Right renal pelvis (tissue), 4 donors: Measurements from ENCODE around the gene SYT8. TPM values are rescaled to one million over a fixed set of nuclear protein-coding genes. Genes with fewer than 3 reads are reported as not detected.

Source experiments
- DNase-seq, 4 donors: peaks; one replicate each; pipeline ENCODE4 v3.0.0-alpha.2; 2013; ENCODE audit warnings: low read depth in 4 of 4, low spot score in 3 of 4, missing footprints in 1 of 4
- polyA plus RNA-seq, 4 donors: library from polyadenylated mRNA; unstranded; fragments of 120-200 nt; gene quantifications; one replicate each; pipeline ENCODE4 v1.2.1, GENCODE V29; 2013; ENCODE audit not compliant: insufficient read length in 4 of 4

SYT8 gene
- polyA plus RNA-seq, 4 donors = 0.15 to 0.69 (median 0.39) TPM; not detected in 1

DNA sequence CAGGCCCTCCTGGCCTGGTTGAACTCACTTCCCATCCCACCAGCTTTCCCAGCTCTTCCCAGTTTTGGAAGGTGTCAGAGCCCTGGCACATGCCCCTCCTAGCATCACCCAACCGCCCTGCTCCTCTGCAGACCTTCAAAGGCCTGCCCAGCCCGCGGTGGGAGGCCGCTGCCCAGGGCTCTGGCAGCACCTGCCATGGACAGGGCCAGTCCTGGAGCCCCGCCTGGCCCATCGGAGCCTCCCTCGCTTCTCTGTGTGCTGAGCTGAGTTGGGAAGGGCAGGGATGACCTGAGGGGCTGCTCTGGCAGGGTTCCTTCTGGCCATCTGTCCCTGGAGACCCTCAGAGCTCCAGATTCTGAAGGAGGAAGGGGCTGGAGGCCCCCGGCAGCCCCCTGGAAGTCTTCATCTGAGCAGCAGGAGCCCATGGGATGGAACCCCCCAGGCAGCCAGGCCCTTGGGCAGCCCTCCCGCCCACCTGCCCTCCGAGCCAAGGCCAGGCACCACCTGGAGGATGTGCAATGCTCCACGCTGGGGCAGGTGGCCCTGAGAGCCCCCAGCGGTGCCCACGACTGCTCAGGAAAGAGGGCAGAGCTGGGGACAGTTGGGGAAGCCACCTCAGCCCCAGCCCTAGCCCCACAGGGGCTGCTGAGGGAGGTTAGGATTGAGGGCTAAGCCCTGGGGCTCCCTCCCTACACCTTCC, 21.7 kb downstream of the SYT8 start:
- no peak for DNase-seq

DNA sequence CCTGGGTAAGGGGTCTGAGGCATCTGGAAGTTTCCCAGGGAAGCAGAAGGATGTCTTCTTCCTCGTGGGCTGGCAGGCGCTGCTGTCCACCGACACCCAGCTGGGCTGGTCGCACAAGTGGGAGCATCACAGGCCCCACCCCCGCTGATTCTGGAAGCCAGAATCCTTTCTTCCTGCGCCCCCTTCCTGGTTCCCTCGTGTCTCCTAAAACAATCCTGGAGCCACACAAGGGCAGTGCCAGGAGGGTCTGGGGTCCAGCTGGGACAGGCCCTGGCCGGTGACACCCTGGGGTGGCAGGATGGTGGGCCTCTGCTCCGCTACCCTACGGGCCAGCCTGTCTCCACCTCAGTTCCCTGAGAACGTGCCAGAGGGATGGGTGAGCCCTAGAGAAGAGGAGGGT, 22.3 kb downstream of the SYT8 start:
- DNase-seq = no peak

DNA sequence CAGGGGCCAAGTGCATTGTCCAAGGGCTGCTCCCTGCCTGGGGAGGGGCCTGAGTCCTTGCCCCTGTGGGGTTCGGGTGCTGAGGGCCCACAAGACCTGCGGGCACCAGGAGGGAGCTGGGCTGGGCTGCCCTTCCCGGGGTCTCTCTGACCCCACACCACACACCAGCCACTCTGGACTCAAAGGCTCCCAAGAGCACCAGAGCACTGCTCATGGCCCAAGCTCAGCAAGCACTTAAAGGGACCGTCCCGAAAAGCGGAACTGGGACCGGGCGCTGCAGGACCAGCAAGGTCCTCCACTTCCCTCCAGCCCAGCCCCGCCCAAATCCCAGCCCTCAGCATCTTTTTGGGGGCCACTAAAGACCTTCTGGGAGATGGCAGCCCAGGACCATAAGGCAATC, 23.4 kb downstream of the SYT8 start:
- DNase-seq = no peak

DNA sequence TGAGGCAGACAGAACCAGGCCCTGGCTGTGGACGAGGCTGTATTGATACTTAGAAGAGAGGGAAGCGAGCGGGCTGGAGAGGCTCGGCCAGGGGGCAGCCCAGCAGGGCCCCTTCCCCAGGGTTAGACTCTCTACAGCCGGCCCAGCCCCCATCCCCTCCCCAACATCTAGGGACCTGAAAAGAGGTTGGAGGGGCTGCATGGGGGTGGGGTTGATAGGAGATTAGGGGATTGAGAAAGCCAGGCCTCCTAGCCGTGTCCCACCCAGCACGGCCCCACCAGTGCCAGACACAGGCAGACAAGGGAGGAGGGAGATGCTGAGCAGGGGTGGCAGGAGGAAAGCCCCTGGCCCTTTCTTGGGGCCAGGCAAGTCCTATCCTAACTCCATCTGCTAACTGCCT, 23.8 kb downstream of the SYT8 start:
- DNase-seq = no peak

DNA sequence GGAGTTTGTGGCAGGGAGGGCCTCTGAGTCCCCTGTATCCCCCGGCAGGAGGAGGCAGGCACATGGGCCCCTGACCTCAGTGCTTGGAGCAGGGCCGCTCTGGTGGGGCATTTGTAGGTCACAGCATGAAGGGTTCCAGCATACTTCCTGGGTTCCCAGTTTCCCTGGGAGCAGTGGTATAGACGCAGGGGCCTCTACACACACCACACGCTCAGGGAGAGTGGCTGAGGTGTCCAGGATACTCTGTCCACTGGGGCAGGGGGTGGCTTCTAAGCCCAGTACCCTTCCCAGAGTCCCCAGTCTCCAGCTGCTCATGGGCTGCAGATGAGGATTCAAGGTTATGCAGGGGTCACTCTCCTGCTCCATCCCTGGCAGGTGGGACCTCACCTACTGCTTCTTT, 24.2 kb downstream of the SYT8 start:
- DNase-seq = no peak

DNA sequence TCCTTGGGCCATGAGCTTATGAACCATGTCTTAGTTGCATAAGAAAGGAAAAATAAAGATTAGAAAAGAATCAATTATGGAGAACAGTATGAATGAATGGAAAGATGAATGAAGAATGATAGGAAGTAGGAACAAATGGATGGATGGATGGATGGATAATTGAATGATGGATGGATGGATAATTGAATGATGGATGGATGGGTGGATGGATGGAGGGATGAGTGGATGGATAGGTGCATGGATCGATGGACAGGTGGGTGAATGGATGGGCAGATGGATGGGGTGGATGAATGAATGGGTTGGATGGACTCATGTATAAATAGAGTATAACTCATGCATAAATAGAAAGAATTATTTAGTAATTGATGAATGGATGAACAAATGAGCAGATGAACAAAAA, 25.3 kb downstream of the SYT8 start:
- DNase-seq = no peak

DNA sequence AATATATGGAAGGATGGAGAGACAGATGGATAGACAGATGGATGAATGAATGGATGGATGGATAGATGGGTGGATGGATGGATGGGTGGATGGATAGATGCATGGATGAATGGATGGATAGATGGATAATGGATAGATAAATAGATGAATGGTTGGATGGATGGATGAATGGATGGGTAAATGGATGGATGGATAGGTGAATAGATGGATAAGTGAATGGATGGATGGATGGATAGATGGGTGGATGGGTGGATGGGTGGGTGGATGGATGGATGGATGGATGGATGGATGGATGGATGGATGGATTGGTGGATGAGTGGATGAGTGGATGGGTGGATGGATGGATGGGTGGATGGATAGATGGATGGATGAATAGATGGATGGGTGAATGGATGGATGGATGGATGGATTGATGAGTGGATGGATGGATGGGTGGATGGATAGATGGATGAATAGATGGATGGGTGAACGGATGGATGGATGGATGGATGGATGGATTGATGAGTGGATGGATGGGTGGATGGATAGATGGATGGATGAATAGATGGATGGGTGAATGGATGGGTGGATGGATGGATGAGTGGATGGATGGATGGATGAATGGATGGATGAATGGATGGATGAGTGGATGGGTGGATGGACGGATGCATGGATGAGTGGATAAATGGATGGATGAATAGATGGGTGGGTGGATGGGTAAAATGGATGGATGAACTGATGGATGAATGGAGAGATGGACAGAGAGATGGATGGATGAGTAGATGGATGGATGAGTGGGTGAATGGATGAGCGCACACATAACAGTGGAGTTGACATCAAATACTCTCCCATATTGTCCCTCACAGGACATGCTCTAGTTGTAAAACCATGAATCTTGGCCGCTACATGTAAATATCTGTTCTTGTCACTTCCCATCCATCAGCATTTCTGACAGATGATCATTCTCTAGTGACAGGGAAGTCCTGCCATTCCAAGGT, 26.9 kb downstream of the SYT8 start:
- DNase-seq = no peak

DNA sequence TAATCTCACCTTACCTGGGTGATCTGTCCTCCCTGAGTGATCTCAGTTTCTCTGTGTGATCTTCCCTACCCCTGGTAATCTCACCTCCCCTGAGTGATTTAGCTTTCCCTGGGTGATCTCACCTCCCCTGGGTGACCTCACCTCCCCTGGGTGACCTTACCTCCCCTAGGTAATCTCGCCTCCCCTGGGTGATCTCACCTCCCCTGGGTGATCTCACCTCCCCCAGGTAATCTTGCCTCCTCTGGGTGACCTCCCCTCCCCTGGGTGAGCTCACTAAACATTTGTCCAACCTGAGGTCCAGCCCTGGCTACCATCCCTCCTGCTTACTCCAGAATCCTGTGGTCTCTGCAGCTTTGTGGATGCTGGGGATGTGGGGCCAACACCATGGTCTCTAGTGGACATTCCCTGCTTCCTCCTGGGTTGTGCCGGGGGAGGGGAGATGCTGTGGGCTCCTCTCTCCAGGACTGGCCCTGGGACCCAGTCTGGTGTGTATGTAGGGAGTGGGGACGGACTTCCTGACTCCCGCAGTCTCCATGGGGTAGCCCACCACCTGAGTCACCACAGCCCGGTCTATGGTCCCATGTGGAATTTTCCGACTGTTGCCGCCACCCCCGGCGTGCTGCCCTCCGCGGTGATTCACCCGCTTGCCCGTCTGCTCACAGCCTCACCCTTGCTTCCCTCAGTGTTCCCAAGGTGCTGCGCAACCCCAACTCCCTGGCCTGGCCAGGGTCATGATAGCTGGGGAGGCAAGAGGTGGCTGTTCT, 28.0 kb downstream of the SYT8 start:
- no peak for DNase-seq

DNA sequence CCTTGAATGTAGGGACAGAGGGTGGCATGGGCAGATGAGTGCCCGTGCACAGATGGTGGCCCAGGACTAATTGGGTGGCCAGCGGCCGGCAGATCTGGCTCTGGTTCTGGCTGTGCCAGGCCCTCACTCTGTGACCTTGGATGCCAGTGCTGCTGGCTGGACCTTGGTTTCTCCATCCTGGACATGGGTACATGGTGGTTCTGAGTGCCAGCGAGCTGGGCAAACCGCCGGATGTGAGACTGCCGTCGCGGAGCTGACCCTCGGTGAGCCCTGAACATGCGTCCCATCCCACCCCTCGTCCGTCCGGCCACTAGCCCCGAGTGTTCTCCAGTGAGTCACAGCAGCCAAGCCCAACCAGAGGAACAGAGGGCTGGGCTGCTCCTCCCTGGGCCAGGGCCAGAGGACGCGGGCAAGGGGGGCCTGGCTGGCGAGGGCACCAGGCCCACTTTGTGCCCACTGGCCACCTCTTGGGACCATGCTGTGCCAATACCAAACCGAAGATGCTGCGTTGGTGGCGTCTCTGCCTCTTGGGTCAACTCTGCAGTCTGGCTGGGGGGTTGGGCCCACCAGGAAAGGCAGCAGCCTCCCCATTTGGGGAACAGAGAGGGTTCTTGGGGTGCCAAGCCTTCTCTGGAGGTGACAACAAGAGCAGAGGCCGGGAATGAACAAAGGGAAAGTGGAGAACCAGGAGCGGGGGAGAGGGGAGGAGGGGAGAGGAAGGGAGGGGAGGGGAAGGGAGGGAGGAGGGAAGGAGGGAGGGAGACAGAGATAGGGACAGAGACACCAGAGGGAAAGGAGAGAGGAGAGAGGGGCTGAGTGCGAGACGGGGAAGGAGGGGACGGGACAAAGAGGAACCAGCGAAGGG, 28.8 kb downstream of the SYT8 start:
- DNase-seq = peak; percentile 45 to 67 (median 66)

DNA sequence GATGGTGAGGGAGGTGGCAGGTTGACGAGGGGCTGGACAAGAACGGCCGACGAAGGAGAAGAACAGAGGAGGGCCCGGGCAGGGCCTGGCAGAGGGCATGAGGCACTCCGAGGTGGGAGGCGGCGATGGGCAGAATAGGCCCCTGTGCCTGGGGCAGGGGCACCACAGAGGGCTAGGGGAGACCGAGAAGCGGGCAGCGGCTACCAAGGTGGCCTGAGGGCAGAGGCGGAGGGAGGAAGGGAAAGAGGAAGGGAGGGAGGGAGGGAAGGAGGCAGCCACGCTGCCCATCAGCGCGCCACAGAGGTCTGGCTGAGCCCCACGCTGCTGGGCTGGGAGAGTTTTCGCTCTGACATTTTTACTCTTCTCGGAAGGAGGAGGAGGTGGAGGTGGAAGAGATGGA, 29.4 kb downstream of the SYT8 start:
- DNase-seq = no peak

DNA sequence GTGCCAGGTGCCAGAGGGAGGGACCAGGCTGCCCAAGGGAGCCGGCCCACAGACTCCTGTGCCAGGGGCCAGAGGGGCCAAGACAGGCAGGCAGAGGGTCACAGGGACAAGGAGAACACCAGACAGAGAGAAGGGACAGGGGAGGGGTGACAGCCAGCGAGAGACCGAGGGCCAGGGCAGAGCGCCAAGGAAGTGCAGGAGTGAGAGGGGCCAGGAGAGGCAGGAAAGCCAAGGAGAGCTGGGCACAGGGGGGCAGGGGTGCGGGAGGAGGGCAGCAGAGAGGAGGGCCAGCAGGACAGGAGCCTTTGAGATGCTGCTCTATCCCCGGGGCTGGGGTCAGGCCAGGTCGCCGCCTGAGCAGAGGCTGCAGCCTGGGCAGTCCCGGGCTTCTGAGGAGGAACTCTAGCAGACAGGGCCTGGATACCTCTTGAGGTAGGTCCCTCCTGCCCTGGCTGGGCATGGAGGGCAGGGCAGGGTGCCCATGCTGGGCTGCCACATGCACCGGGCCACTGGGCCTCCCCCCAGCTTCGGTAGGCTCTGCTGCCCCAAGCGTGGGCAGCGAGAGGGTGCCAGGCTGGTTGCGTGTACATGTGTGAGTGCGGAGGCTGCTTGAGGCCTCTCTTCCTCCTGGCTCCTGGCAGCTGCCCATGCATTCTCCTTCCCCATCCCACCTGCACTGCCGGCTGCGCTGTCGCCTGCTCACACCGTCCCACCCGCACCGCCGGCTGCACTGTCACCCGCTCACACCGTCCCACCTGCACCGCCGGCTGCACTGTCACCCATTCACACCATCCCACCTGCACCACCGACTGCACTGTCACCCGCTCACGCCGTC, 30.3 kb downstream of the SYT8 start:
- no peak for DNase-seq

DNA sequence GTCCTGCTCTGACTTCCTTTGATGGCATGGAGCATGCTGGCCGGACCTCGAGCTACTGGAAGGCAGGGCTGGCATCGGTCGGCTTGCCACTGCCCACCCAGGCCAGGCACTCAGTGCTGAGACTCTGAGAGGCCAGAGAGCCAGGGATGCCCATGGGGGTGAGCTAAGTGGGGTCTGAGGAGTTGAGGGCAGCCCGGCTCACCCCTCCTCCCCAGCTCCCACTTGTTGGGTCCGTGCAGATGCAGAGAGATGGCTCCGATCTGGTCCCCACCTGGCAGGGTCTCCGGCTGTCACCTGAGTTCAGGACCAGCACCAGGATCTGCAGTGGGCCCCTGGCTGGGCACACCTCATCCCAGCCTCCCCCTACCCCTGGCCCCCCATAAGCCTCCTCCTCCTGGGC, 31.4 kb downstream of the SYT8 start:
- no peak for DNase-seq

DNA sequence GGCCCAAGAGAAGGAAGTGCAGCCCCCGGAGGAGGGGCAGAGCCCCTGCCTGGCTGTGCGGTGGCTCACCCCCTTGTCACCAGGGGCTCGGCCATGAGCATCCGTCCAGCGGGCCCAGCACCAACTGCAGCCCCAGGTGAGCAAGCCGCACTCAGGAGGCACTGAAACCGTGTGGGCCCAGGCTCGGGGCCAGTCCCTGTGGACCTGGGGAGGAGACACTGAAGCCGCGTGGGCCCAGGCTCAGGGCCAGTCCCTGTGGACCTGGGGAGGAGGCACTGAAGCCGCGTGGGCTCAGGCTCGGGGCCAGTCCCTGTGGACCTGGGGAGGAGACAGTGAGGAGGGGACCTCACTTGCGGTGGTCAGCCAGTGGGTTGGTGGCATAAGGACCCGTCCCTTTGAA, 32.0 kb downstream of the SYT8 start:
- DNase-seq = no peak

DNA sequence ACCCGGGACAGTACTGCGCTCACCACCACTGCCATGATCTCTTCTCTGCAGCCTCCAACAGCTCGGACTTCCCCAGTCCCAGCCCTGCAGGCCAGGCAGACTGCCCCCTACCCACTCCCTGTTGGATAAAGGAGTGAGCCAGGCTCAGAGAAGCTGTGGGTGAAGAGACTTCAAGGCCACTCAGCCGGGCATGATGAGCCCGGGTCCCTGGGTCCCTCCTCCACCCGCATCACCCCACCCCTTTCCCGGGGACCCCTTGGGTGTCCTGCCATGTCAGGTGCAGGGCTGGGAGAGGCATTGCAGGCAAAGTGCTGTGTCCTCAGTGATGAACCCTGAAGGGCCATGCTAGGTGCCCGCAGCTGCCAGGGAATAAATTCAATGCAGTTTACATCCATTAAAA, 32.6 kb downstream of the SYT8 start:
- DNase-seq = no peak

DNA sequence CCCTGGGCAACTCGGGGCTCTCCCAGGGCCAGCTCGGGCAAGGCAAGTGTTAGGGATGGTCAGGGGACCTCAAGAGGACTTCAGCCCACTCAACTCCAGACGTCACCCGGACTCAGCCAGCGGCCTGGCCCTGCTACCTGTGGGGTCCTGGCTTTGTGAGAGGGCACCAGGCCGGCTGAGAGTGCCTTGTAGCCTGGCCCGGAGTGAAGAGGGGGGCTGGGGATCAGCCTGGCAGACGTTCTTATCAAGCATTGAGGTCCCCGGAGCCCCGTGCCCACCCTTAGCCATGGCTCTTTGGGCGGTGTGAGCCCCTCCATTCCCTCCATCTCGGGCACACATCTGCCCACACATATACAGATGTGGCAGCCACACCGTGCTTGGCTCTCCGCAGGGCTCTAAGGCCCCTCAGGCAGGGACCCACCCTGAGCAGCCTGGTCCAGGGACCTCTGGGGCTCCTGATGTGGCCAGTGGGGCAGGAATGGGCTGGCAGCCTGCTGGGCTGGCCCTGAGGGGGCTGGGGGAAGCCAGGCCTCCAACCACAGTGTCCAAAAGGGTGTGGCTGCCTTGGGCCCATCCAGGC, 33.4 kb downstream of the SYT8 start:
- no peak for DNase-seq

DNA sequence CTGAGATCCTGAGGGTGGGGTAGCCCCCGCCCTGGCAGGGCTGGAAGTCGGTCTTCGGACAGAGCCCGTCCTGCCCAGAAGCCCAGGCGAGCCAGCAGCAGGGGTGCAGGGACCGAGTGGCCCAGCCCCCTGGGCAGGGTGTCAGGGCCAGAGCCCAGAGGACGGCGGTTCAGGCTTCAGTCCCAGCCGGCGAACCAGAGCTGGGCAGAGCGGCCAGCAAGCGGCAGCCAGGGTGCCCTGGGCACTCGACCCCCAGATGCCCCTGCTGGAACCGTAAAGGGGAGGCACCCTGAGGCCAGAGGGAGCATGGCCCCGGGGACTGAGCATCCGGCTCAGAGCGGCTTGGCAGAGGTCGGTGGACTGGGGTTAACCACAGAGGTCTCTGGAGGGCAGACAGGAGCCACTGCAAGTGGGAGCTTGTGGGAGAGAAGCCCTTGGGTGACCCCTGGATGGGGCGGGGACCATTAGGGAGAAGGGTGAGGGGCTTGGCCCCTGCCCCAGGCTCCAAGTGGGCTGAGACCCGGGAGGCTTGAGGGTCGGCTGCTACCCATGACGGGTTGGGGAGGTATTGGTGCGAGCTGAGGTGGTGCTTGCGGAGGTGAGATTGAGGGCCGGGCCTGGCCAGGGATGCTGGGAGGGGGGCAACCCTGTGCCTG, 34.0 kb downstream of the SYT8 start:
- DNase-seq = no peak

DNA sequence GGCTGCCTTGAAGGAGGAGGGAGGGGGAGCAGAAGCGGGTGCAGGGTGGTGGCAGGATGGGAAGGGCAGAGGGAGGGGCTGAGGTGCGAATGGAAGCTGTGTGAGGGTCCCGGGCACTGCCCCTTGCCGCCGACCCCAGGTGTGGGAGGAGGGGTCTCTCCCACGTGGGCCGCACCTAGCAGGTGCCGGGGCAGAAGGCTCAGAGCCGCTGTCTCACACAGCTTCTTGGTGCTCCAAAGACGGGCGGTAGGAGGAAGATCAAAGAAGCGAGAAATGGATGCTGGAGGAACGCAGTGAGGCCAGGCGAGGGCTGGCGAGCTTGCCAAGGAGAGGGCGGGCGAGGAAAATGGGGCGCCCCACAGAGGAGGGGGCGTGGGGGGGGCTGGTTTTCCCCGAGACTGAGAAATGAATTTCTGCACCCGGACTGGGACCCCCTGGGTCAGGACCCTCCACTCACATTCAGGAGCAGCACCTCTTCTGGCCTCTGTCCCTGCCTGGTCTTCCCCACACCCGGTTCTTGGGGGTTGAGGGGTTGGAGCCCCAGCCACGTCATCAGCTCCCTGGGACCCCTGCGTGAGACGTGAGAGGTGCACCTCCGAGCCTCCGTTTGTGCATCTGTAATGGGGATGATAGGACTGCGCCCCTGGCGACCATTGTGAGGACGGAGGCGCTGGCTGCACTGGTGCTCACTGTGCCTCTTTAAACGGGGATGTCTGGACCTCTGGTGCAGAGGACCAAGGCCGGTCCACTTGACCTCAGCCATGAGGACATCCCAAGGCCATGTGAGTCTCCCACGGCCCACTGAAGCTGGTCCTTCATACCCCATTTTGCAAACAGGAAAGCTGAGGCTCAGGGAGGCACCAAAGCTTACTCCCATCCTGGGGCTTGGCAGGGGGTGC, 34.9 kb downstream of the SYT8 start:
- DNase-seq = no peak

DNA sequence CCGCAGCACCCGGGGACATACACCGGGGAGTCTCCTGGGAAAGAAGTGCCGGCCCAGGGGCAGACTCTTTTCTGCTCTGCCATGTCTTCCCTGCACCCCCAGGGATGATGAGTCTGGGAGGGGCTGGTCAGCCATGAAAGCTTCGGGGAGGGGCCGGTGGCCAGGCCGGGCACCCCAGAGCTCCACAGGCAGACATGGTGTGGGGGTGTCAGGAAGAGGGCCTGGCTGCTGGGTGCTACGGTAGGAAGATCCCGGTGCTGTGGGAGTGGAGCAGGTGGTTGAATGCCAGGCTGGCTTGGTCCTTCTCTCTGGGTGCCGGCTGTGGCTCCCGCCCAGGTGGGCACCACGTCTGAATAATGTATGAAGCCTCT, 35.5 kb downstream of the SYT8 start:
- DNase-seq = no peak
